ENCODE measurements around the gene CXCL8.

GRCh38 chr4:73780243-73780642 lies 39.9 kb downstream of the CXCL8 start:
- TF ChIP-seq CTCF (IDR thresholded peaks at IDR 0.05), result no peak
- no peak for TF ChIP-seq POLR2A (IDR thresholded peaks at IDR 0.05)
